K562 (cell line): ENCODE measurements around the gene MAMDC2.

Experiments
- CBFB ChIP-seq: sonication (generic); formaldehyde crosslinking; IDR thresholded peaks from 2 replicates; pipeline ENCODE4 v1.4.0; 2020; ENCODE audit warnings: mild to moderate bottlenecking, missing genetic modification reagents
- CHD1 ChIP-seq: fragments of 200-600 bp; sonication (generic); IDR thresholded peaks from one replicate; pipeline ENCODE4 v1.6.1; 2012; ENCODE audit warnings: mild to moderate bottlenecking, moderate library complexity, low read length, inconsistent platforms
- JUNB ChIP-seq: fragments of 450-650 bp; formaldehyde crosslinking; conservative IDR thresholded peaks from 2 replicates; pipeline ENCODE4 v1.4.0; 2020; ENCODE audit warnings: mild to moderate bottlenecking
- POLR2AphosphoS5 ChIP-seq: IDR thresholded peaks from 2 replicates; pipeline ENCODE4 v1.6.1; 2011; ENCODE audit warnings: mild to moderate bottlenecking, low read depth, low read length, moderate library complexity; ENCODE audit not compliant: control insufficient read depth, insufficient read depth
- RB1 ChIP-seq: fragments of 450-650 bp; IDR thresholded peaks from 2 replicates; pipeline ENCODE4 v1.6.1; 2017; ENCODE audit warnings: low read depth, mild to moderate bottlenecking
- ZNF407 ChIP-seq: fragments of 450-650 bp; IDR thresholded peaks from 2 replicates; pipeline ENCODE4 v1.6.1; 2016; ENCODE audit warnings: low read depth

GRCh38 chr9:70091572-70091971, 47.9 kb downstream of the MAMDC2 start:
- TF ChIP-seq ZNF407 (no peak), POLR2AphosphoS5 (no peak), RB1 (no peak), CHD1 (no peak), JUNB (CRISPR knock-in tag) (no peak), CBFB (CRISPR knock-in tag) (no peak)
